DMS53 treated with DMSO at 0.1 percent for 48 hours (cell line): Measurements from ENCODE around the gene GPC5.
A peak's percentile ranks its signal among the peaks of the same experiment; 100 is the strongest.
"Not testable (repeated sequence)": the region's sequence is repeated elsewhere in the genome, so short reads cannot be mapped to it uniquely, and the experiment has no call there.

ENCODE experiments used
- DNase-seq: peaks from one replicate; lab custom pipeline; 2025; ENCODE audit not compliant: unreplicated experiment; lab: John Stamatoyannopoulos, UW

Gene GPC5

DNA sequence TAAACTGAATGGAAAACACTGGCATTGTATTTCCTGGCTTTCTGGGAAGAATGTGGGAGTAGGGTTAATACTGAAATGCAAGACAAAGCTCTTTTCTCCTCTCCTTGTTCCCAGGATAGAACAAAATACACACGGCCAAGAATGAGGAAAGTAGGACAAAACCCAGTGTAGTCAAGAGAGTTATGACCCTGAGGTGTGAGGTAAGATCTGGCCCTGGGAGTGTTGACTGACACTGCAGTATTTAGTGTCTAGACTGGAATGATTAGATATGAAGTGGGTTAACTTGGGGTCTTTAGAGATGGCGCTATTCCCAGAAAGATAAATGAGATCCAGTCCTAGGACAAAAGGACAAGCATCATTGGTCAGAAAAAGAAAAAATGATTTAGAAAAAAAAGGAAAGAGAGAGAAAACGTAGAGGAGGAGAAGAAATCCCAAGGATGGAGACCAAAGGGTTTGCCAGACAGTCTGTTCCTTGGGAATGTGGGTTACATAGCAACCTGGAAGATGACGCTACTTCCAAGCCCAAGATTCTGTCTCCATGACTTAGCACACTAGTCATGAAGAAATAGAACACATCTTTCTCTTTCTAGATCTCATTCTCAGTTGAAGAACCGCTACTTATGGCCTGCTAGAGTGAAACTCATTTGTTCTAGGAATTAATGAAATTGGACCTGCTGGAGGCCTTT lies 1284.6 kb downstream of the GPC5 start:
- DNase-seq = no peak

- no peak for DNase-seq
Observed at GRCh38 chr13:92694047-92694446, 1295.6 kb downstream of the GPC5 start.

GRCh38 chr13:92695827-92696226 lies 1297.4 kb downstream of the GPC5 start:
- DNase-seq = not testable (repeated sequence)

GRCh38 chr13:92716749-92717148 lies 1318.3 kb downstream of the GPC5 start:
- no peak for DNase-seq

DNA sequence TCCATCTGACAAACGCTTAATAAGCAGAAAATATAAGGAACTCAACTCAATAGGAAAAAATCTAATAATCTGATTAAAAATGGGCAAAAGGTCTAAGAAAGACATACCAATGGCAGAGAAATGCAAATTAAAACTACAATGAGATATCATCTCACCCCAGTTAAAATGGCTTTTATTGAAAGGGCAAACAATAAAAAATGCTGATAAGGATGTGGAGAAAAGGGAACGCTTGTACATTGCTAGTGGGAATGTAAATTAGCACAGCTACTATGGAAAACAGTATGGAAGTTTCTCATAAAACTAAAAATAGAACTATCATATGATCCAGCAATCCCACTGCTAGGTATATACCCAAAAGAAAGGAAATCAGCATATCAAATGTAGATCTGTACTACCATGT lies 1319.4 kb downstream of the GPC5 start:
- no peak for DNase-seq

DNA sequence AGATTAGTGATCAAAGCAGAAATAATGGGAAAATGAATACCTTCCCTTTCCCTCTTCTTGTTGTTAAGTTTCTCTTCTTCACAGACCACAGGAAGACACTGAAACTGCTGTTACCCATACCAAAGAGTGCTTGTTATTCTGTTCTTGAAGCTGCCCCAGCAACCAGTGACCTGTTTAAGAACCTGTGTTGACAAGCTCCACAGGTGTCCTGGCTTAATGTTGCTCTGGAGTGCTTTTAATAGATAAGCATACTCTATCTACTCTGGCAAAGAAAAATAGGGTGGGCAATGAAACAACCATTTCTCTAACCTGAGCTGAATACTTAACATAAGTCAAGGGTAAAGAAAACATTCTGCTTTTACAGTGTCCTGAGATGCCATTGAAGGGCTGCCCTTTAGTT lies 1321.4 kb downstream of the GPC5 start:
- no peak for DNase-seq

DNA sequence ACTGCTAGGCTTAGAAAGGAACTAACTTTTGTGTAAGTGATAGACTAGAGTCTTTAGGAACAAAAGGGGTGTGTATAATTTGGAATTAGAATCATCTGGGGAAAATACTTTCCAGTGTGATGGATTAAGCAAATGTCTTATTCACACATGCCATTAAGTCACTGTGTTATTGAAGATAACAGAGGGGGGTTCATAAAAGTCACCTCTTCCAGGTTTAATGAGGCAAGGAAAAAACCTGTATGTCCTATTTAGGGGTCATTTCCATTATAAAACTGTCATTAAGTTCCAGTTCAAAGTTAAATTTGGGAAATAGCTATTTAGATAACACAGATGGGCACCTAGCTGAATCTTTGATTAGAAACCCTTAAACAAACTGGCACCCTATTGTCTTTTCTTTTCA lies 1323.2 kb downstream of the GPC5 start:
- no peak for DNase-seq

DNA sequence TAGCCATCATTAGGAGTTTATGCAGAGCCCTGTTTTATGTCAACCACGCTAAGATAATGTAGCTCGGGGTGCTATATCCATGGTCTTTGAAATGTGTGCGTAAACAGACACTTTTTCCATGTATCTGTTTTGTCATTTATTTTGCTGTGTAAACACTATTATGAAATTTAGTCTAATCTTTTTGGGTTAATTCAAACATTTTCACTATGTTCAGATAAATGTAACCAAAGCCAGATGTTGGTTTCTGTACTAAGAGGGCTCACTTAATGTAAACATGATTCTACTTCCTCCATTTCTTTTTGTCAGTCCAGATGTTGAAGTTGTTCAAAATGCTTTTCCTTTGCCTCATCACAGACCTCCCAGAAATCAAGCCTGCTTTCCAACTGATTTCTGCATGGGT lies 1328.7 kb downstream of the GPC5 start:
- no peak for DNase-seq

DNA sequence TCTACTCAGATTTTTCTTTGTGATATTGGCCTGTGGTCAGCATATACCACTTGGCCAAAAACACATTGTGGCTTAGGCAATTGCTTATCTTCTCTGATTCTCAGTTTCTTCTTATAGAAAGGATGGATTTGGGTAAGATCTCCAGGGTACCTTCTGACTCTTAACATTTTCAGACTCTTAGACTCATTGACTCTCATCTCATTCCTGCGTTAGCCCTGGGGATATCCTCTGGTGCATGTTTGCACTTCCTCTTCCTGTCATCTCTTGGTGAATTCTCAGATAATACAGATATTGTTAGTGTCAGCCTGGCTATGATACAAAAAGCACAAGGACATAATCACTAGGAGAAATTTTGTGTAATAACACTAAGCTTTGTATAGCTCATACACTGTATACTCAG lies 1335.6 kb downstream of the GPC5 start:
- DNase-seq = no peak

- no peak for DNase-seq
Observed at GRCh38 chr13:92734545-92734944, 1336.1 kb downstream of the GPC5 start.

DNA sequence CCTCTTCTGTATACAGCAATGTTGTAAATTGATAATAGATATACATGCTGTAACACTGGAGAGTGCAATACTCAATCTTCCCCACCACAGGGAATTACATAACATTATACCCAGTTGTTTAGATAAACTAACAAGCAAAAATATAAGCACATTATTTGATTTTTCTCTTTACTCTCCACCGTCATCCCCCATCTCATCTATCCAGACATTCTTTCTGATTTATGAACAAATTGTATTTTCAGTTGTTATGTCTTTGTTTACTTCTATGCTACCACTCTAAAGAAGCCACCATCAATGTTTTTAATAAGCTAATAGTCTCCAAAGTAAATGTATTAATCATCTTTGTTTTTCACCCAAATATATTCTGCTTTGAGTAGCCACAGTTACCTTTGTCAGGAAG lies 1337.5 kb downstream of the GPC5 start:
- DNase-seq = no peak

- peak; percentile 29 for DNase-seq
Observed at GRCh38 chr13:92739306-92739818, 1340.9 kb downstream of the GPC5 start.

GRCh38 chr13:92743992-92744391 lies 1345.6 kb downstream of the GPC5 start:
- DNase-seq = no peak

DNA sequence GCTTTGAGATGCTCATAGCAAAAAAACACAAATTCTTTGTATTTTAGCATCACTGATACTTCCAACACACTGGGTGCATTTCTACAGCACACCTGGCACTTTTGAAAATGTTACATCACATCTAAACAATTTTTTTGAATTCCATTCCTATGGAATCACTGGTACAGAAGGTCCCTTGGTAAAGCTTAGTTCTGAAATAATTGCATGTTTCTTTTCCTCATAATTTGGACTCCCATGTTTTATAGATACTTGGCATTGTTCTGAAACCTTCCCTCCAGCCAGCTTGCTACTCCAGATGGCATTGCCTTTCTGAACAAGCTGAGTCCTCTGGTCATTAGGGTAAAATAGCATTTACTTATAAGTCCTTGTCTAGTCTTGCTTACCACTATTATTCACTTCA lies 1346.8 kb downstream of the GPC5 start:
- DNase-seq = no peak

DNA sequence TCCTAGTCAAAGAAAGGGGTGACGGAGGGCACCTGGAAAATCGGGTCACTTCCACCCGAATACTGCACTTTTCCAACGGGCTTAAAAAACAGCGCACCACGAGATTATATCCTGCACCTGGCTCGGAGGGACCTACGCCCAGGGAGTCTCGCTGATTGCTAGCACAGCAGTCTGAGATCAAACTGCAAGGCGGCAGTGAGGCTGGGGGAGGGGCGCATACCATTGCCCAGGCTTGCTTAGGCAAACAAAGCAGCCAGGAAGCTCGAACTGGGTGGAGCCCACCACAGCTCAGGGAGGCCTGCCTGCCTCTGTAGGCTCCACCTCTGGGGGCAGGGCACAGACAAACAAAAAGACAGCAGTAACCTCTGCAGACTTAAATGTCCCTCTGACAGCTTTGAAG lies 1354.3 kb downstream of the GPC5 start:
- not testable (repeated sequence) for DNase-seq

- no peak for DNase-seq
Observed at GRCh38 chr13:92761710-92762109, 1363.3 kb downstream of the GPC5 start.

DNA sequence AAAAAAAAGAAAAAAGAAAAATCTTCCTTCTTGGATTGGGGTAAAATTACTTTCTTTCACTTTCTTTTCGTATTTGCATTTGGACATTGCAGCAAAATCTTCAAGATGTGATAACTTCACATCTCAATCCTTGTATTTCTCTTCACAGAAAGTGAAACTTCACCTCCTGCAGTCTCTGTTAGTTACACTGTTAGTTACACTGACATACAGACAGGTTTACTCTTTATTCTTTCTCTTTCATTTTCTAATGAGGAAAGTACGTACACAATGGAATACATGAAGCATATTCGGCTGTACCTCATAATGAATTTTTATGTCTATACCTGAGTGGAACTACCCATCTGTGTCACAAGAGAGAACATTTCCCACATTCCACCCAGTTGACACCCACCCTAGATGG lies 1369.0 kb downstream of the GPC5 start:
- DNase-seq = no peak

DNA sequence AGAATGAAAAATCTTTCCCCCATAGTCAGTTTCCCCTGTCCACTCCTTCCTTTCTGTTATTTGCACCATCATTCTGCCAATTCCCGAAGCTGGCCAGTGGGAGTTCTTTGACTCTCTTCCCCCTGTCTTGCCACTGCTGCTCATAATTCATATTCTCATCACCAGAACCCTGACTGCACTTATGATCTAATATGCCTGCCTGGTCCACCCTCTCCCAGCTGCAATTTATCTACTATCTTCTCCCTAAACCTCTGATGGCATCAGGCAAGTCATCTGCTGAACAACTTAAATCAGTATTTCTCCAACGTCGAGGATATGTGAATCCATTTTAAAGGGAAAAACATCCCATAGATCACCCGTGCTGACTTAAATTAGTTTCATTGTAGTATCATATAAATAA lies 1370.2 kb downstream of the GPC5 start:
- no peak for DNase-seq

DNA sequence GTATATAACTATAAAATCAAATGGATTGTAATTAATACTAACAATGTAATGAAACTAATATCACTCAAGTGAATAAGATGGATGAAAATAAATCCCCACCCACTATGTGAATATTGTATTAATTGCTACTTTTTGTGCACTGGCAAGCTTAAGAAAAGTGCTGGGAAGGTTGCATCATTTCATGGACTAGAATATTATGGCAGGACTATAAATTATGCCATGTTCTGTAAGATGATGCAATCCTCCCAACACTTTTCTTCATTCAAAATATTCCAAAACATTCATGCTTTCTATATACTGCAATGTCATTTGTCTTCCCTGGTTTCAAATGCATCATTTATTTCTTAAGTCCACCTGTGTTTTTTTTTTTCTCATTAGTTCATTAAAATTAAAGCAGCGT lies 1370.6 kb downstream of the GPC5 start:
- DNase-seq = no peak

DNA sequence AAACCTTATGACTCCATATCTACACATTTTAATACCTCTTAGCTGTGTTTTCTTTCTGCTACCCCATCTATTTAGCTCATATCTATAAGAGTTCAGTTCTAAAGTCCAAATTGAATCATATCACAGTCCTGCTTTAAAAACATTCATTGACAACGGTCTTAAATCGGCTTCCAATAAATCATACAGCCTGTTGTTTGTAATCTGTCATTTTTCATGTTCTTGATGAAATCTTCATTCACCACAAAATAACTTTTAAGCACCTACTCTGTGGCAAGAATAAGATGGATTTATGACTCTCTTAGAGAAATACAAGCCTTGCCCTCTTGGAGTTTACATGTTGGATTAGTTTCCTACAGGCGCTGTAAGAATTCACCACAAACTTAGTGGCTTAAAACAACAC lies 1377.2 kb downstream of the GPC5 start:
- DNase-seq = no peak

DNA sequence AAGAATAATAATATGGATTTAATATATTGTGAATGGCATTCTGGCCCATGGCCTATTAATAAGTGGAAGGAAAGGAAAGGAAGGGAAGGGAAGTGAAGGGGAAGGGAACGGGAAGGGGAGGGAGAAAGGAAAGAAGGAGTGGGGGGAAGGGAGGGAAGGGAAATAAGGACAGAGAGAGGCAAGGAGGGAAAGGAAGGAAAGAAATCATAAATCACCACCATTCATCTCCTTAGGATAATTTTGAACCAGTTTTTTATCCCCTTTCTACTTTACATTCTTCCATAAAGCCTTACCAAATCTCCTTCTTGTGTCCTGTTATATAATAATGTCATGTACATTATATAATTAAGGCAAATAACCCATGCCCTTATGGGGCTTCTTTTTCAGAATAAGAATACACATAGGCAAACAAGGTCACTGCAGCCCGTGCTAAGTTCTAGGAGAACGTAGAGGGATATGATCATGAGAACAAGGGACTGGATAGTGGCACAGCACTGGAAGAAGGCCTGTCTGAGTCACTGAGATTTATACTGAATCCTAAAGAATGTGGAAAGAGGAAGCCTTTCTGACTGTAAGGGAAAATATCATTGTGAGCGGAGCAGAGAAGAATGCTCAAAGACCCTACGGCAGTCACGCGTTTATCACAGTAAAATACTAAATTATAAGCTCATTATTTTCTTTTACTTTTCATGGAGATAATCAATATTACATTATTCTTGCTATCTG lies 1383.7 kb downstream of the GPC5 start:
- DNase-seq = no peak

GRCh38 chr13:92802776-92803175 lies 1404.4 kb downstream of the GPC5 start:
- DNase-seq = no peak

GRCh38 chr13:92804346-92804745 lies 1405.9 kb downstream of the GPC5 start:
- no peak for DNase-seq
